Left colon (tissue), 2 donors: Measurements from ENCODE around the gene DDAH2. TPM values are rescaled to one million over a fixed set of nuclear protein-coding genes. Genes with fewer than 3 reads are reported as not detected.

Experiments
- ATAC-seq: fragments of 200-7000 bp; cut with Tn5 transposase; one replicate; pipeline ENCODE4 v1.9.1; 2020; ENCODE audit warnings: mild to moderate bottlenecking, moderate library complexity
- DNase-seq, 2 donors: peaks; one replicate each; pipeline ENCODE4 v3.0.0-alpha.2; 2020
- intact Hi-C, 2 donors: fragments of 100-400 bp; cut with DNase I in 1 of 2; cut with micrococcal nuclease in 1 of 2; formaldehyde crosslinking; loops; one replicate each; pipeline versions ENCODE4 v1.11.2 to v1.14.0; 2022; cut with DNase I, micrococcal nuclease
- total RNA-seq, 2 donors: library from RNA; stranded (reverse); fragmentation: NEBNext Ultra II Directional; extraction: Animal tissue kit (Norgen Biotek cat#: 25700); gene quantifications; one replicate each; pipeline ENCODE4 v1.2.1, GENCODE V29; 2021
- donor health status: DM: no; HTN: no; CAD: no.
- donor health status: DM: yes; HTN: yes; CAD: no.

Gene DDAH2
- total RNA-seq, 2 donors from 2014 or later = 84.2 to 139 TPM

DNA sequence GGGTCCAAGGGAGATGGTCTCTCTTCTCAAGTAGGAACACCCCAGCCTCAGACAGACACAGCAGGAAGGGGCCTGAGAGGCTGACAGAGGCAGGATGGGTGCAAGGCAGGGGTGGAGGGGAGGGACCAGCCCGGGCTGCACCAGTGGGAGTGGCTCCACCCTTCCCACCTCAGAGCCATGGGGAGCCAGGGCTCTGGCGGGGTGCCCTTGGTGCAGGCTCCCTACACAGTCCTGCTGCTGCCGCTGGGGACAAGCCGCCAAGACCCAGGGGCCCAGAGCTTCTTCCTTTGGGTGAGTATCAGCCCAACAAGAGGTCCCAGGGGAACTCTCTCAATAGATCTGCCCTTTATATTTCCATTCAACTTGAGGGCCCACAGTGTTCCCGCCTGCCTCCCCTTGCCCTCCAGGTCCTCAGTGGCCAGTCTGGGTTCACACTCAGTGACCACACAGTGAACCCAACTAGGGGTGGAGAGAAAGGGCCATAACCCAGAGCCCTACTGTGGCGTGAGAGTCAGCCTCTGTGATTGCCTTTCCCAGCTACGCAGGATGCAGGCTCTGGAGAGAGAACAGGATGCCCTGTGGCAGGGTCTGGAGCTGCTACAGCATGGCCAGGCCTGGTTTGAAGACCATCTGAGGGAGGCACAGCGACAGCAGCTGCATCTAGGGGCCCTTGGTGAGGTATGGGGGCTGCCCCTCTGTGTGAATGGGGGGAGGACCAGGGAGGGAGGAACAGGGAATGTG is 33.9 kb upstream of the DDAH2 start:
- intact Hi-C loops = no loop called here
- DNase-seq (no peak), ATAC-seq (no peak)

DNA sequence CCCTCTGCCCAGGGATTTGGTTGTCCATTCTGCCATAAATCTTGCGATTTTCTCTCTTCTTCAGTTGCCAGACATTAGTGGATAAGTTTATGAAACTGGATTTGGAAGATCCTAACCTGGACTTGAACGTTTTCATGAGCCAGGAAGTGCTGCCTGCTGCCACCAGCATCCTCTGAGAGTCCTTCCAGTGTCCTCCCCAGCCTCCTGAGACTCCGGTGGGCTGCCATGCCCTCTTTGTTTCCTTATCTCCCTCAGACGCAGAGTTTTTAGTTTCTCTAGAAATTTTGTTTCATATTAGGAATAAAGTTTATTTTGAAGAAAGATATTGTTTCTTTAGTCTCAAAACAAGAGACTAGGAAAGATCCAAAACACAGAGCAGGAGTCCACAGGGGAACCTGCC is 33.3 kb upstream of the DDAH2 start, which contains the start of gene SAPCD1:
Gene SAPCD1 (plus strand): TSS at position 301 of the 400 bp plus-strand sequence. CDS start 399 bp downstream, outside the sequence.
- no peak for ATAC-seq
- no peak for DNase-seq
- intact Hi-C loops = no loop called here

DNA sequence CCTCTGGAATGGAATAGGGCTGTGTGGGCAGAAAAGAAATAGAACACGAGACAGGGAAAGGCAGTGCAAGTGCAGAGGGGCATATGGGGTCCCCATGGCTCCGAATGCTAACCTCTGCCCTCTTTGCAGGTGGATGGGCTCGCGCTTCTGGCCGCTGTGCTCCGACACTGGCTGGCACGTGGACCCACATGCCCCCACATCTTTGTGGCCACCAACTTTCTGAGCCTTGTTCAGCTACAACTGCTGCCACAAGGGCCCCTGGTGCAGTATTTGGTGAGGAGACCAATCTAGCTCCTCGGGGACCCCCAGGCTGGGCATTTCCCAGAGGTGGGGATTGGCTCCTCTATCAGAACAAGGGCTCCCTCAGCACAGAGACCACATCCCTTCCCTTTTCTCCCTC is 32.2 kb upstream of the DDAH2 start:
- intact Hi-C loops = no loop called here
- no peak for ATAC-seq

DNA sequence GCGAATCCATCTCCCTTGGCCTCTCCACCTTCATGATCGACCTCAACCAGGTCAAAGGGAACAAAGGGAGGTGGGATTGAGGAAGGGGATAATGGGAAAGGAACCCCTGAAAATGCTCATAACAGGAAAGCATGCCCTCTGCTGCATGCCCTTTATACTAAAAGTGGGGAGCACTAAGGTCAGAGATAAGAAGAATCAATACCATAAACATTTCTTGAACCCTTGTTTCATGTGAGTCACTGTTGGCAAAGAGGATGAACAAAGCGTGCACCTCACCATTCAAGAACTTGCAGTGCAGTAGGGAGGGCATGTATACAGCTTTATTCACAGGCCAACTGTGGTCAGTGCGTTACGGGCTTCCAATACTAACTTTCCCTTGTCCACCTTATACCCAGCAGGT is 31.7 kb upstream of the DDAH2 start:
- intact Hi-C loops = no loop called here
- no peak for DNase-seq
- no peak for ATAC-seq

More for the DNA sequence above, 32.2 kb upstream of the DDAH2 start:
- DNase-seq = no peak

DNA sequence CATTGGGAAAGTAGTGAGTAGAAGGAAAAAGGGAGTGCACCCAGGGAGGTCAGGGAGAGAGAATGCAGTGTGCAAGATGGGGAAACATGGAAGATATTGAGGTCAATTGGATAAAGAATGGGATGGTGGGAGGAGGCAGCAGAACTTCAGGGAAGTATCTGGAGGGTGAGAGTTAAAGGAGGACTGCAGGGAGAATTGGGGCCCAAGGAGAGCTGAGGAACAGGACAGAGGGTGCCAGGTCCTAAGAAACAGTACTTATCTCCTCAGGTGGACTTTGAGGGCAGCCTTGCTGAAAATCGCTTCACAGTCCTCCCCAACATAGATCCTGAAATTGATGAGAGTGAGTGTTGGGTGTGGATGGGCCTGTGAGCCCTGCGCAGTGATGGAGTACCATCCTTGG is 29.2 kb upstream of the DDAH2 start:
- intact Hi-C loops = no loop called here
- DNase-seq (no peak), ATAC-seq (no peak)

DNA sequence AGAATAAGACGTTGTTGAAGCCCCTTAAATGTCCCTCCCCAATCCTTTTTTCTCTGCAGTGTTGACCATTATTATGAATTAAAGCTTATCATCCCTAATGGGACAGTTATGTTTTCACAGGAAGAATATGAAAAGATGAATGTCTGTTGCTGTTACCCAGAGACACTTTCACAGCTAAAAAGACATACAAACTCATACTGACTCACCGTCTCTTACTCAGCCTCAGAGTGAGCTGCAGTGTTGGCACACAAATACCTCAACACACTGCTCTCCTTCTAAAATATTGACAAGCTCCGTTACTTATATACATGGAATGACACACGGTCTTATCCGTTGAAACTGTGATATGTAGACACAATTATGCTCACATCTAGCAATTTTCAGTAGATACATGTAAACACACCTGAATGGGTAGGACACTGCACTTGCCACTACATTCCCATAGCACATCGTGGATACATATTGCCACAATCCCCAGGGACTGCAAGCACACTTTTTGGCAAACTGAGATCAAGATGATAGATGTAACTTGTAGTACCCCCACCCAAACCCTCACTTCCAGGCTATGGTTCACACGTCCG is 23.7 kb upstream of the DDAH2 start:
- no peak for DNase-seq
- intact Hi-C loops = no loop called here
- no peak for ATAC-seq

DNA sequence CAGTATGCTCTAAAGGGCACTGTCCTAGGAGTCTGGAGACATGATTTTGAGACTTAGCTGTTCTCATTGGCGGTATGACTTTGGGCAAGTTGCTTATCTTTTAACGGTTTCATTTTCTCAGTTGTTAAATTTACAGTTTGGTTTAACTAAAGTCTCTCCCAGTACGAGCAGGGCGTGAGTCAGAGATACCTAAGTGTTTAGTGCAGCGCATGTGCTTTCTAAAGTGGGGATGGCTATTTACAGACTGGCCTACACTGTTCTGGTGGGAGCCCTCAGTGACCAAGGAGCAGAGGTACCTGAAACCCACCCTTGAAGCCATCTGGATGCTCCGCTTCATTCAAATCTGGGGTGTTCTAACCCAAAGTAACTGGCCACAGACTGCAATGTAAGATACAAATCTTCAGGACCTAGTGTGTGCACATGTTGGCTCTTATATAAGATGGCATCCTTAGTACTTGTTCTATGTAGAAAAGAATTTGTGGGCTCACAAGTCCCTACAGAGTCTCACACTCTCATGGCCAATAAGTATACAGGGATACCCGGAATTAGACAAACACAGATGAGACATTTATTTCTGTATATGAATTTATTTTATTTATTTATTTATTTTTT is 21.4 kb upstream of the DDAH2 start:
- no peak for ATAC-seq
- intact Hi-C loops = no loop called here
- DNase-seq = no peak

DNA sequence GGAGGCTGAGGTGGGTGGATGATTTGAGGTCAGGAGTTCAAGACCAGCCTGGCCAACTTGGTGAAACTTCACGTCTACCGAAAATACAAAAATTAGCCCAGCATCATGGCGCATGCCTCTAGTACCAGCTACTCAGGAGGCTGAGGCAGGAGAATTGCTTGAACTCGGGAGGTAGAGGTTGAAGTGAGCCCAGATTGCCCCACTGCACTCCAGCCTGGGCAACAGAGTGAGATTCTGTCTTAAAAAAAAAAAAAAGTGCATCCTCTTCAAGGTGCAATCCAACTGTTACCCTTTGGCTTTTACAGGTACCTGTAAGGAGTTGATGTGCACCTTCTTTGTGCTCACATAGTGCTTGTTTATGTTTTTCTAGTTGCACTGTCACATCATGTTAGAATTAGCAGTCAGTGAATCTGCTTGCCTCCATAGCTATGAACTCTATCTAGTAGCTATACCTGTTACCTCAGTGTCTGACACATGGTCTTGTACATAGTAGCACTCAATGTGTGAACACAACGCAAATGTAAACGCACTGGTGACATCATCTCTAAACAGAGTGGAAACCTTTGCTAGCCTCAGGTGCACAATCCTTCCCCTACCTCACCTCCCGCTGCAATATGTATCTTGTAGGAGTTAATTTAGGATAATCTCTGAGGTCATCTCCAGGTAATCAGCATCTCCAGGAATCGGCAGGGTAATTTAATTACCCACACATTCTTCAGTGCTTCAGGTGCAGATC is 20.4 kb upstream of the DDAH2 start:
- ATAC-seq = no peak

DNA sequence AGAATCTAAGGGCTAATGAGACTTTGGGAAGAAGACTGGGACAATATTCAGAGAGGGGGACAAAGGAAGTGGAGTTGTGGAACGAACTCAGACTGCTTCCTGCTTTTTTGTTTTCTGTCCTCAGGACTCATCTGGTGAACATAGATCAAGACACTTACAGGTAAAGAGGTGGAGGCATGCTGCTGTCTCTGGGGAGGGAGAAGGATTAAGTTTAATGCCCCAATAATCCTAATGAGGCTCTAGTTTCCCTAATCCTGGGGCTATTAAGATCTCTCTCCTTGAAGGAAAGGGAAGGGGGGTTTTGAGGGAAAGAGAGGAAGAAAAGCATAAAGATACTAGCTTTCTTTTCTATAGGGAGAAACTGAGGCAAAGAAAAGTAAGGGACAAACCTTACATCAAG is 15.3 kb upstream of the DDAH2 start:
- DNase-seq (no peak), ATAC-seq (no peak)
- intact Hi-C loops = no loop called here

More for the DNA sequence above, 20.4 kb upstream of the DDAH2 start:
- intact Hi-C loops = no loop called here
- DNase-seq = no peak

DNA sequence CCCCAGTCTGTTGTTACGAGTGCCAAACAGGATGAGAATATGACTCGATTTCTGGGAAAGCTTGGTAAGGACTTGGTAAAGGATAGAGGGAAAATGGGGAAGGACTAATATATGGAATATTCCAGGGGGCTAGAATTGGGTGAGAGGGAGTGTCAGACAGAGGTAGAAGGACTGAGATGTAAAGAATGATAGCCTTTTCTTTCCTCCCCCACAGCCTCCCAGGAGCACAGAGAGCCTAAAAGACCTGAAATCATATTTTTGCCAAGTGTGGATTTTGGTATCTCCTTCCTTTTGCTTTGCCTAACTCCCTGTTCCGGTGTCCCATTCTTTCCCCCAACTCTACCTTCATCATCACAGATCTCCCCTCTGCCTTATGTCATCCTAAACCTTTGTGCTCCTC is 13.8 kb upstream of the DDAH2 start:
- DNase-seq (no peak), ATAC-seq (no peak)
- intact Hi-C loops = no loop called here

DNA sequence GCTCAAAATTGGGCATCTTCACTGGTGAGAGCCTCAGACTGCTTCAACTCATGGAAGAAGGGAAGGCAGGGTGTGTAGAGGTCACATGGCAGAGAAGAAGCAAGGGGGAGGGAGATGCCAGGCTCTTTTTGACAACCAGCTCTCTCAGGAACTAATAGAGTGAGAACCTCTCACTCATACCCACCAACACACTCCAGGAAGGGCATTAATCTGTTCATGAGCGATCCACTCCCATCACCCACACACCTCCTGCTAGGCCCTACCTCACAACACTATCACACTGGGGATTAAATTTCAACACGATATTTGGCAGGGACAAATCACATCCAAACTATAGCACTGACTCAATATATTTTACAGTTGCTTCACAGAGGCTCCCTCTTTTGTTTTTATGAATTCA is 12.7 kb upstream of the DDAH2 start:
- no peak for DNase-seq
- intact Hi-C loops = no loop called here
- ATAC-seq = no peak

DNA sequence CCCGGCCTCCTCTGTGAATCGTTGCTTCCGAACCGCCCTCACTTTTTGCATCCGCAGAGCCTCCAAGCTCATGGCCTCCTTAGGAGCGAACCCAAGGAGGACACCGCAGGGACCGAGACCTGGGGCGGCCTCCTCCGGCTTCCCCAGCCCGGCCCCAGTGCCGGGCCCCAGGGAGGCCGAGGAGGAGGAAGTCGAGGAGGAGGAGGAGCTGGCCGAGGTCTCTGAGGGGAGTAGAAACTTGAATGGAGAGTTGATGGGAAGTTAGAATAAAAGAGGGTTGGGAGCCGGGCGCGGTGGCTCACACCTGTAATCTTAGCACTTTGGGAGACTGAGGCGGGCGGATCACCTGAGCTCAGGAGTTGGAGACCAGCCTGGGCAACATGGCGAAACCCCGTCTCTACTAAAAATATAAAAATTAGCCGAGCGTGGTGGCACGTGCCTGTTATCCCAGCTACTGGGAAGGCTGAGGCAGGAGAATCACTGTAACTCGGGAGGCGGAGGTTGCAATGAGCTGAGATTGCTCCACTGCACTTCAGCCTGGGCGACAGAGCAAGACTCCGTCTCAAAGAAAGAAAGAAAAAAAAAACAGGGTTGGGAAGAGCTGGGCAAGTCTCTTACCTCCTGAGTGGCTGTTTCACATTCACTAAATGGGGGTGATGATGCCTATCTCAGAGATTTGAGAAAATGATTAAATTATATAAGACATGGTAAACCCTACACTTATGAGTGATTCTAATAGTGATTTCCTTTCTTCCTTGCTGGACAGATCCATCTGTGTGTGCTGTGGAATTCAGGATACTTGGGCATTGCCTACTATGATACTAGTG is 11.5 kb upstream of the DDAH2 start:
- intact Hi-C loops = no loop called here
- ATAC-seq (peak; percentile 2), DNase-seq (no peak)

DNA sequence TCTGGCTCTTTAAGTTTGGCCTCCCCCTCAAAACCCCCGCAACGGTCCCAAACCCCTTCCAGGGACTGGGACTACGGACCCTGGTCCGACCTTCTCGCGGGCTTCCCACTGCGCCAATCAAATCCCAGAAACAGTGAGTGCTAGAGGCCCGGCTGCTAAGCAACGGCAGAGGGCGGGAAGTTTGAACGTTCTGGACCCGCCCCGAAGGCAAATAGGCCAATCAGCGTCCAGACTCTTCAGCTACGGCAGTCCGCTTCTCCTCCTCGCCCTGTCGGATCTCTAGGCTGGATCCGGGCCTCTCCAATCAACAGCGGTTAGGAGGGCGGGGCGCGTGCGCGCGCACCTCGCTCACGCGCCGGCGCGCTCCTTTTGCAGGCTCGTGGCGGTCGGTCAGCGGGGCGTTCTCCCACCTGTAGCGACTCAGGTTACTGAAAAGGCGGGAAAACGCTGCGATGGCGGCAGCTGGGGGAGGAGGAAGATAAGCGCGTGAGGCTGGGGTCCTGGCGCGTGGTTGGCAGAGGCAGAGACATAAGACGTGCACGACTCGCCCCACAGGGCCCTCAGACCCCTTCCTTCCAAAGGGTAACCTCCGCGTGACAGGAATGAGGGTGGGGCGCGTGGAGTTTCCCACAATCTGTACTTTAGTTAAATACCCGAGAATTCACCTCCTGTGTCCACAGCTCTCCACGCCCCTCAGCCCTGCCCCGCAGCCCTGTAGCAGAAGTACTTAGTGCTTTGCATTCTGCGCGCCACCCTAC is 10.7 kb upstream of the DDAH2 start, which contains the start of gene MSH5:
Gene MSH5 (plus strand): TSS at position 367 of the 758 bp plus-strand sequence. CDS start 462 bp downstream, outside the sequence.
- DNase-seq (peak; percentile 97 to 99), ATAC-seq (peak; percentile 67)
- intact Hi-C loops = loop anchor here in 1 of 2 donors (5.0 kb wide), 1 partner anchor 92 kb away; no protein-coding TSS in a partner anchor

DNA sequence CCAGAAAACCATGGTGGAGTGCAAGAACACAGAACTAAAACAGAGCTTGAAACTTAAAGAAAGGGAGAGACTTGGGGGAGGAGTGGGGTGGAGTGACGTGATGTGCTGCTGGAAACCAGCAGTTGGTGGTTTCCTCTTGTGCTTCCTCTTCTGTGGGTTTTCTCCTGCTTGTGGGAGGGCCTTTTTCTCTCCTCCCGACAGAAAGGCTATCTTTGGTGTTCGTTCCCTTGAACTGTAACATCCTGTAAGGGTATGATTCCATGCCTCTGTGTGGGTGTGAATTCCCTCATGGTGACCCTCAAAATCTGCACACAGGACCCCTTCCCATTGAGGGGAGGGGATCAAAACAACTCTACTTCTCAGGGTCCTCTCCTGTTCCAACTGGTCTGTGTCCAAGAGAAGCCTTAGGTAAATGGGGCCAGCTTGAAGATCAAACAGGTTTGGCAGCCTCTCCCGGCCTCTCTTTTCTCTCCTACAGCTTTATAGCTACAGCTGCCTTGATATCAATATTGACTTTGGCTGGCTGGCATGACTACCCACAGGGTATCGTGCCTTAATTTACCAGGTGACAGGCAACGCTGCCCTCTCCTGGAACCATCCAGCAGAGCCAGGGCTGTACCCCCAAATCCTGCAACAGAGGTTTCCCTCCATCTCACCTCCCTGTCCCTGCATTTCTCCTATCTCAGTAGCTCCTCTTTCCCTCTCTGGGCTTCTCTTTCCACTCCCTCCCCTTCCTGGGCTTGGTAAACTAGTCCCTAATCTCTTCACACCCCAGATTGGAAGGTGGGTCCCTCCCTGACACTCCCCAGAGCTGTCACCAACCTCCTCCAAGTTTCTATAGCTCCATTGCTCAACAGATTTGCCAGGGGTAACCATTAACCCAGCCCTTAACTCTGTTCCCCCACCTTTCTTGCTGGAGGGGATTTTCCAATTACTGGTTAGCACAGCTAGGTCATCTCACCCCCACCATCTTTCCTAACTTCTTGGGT is 9.2 kb upstream of the DDAH2 start:
- peak; percentile 45 for ATAC-seq
- intact Hi-C loops = loop anchor here in 1 of 2 donors (5.0 kb wide), 1 partner anchor 94 kb away; no protein-coding TSS in a partner anchor

DNA sequence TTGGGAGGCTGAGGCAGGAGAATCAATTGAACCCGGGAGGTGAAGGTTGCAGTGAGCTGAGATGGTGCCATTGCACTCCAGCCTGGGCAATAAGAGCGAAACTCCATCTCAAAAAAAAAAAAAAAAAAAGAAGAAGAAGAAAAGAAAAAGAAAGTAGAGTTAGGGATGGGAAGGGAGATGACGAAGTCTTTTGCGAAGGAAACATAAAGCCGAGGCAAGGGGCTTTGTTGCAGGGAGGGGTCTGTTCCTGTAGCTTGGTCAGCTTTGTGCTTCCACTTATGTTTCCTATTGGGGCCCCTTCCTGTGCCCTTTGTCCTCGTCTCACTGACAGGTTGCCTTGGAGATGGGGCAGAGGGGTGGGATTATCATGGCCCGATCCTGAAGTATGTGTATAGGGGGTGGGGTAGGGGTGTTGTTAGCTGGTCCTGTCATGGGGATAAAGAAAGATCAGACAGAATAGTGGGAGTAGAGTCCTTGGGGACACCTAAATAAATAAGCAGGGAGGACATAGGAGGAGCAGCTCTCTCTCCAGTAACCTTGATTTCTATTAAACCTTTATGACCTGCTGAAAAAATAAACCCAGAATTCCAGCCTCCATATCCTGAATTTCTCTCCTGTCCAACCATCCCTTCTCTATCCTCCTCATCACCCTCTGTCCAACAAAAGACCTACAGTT is 8.4 kb upstream of the DDAH2 start:
- intact Hi-C loops = loop anchor here in 1 of 2 donors (5.0 kb wide), 1 partner anchor 95 kb away; no protein-coding TSS in a partner anchor
- ATAC-seq (peak; percentile 5), DNase-seq (peak; percentile 58 to 71)

More for the DNA sequence above, 9.2 kb upstream of the DDAH2 start:
- peak; percentile 82 to 85 for DNase-seq
